K562 (cell line): ENCODE measurements around the gene GSTM5. TPM values are rescaled to one million over a fixed set of nuclear protein-coding genes. Genes with fewer than 3 reads are reported as not detected.

Experiments used
- DIDO1 ChIP-seq: fragments of 450-650 bp; IDR thresholded peaks from 2 replicates; pipeline ENCODE4 v1.6.1; 2016; ENCODE audit warnings: low read depth, missing biosample characterization, missing genetic modification characterization
- E2F6 ChIP-seq, 2 experiments: IDR thresholded peaks; 2 replicates each; pipeline ENCODE4 v1.6.1; 2011; ENCODE audit warnings: borderline replicate concordance in 1 of 2, control low read depth in 1 of 2, low read depth in 1 of 2, low read length in 1 of 2, mild to moderate bottlenecking in 1 of 2, mixed read lengths in 1 of 2, moderate library complexity in 1 of 2; ENCODE audit not compliant: insufficient read depth in 1 of 2, insufficient read length in 1 of 2, poor library complexity in 1 of 2, severe bottlenecking in 1 of 2; ENCODE audit errors: extremely low read depth in 1 of 2
- ETS1 ChIP-seq: conservative IDR thresholded peaks from 2 replicates; pipeline ENCODE4 v1.6.1; 2011; ENCODE audit warnings: low read depth, mild to moderate bottlenecking, low read length; ENCODE audit not compliant: control insufficient read depth
- TBP ChIP-seq: optimal IDR thresholded peaks from 2 replicates; pipeline ENCODE3; 2011; ENCODE audit warnings: low read depth, low read length, improper control_type of control experiment
- TCF7 ChIP-seq: sonication (generic); IDR thresholded peaks from 2 replicates; pipeline ENCODE4 v1.6.1; 2016; ENCODE audit warnings: antibody characterized with exemption, borderline replicate concordance
- ZNF696 ChIP-seq: fragments of 250-450 bp; sonication (Bioruptor Pico); conservative IDR thresholded peaks from 2 replicates; pipeline ENCODE4 v1.4.0; 2020; ENCODE audit warnings: mild to moderate bottlenecking, moderate library complexity
- polyA plus RNA-seq, 8 experiments: library from polyadenylated mRNA; depleted of rRNA in 4 of 8; stranded (reverse) in 5 of 8; unstranded in 3 of 8; fragments of >200 nt; fragmentation: Nextera tagmentation in 2 of 8; fragmentation: Illumina TruSeq in 1 of 8; extraction: Ambion mirVana in 2 of 8; extraction: Trizol in 1 of 8; gene quantifications; 2 replicates each; pipeline versions ENCODE4 v1.2.1 to v1.2.3, GENCODE V29; 2011 to 2014; ENCODE audit warnings: inconsistent platforms in 1 of 8, missing spikeins in 1 of 8
- total RNA-seq, 7 experiments: library from RNA; depleted of rRNA in 6 of 7; stranded (reverse); fragments of >200 nt in 6 of 7; fragmentation: Illumina TruSeq in 2 of 7; extraction: Trizol in 2 of 7; gene quantifications; 2 replicates each; pipeline versions ENCODE4 v1.2.1 to v1.2.3, GENCODE V29; 2011 to 2021; ENCODE audit warnings: low replicate concordance in 1 of 7
- TF ChIP-seq, protein P1 (sequence below): sonication (generic); formaldehyde crosslinking; IDR thresholded peaks from 2 replicates; pipeline ENCODE4 v1.8.0; 2022; ENCODE audit warnings: mild to moderate bottlenecking, missing genetic modification reagents
- TF ChIP-seq, protein P2 (sequence below): fragments of 450-650 bp; IDR thresholded peaks from 2 replicates; pipeline ENCODE4 v1.6.1; 2016; ENCODE audit warnings: mild to moderate bottlenecking, moderate library complexity
- TF ChIP-seq, protein P3 (sequence below): fragments of 200-800 bp; sonication (Bioruptor generic); IDR thresholded peaks from 2 replicates; pipeline ENCODE4 v1.6.1; 2017; ENCODE audit warnings: missing genetic modification characterization, missing compliant biosample characterization

GSTM5 gene
- total and polyA plus RNA-seq, 9 of the 15 experiments (the other 6 are each of a cell fraction or from before 2014, with no cell fraction given): not detected

GRCh38 chr1:109739738-109740614 is 27.9 kb downstream of the GSTM5 start (continued):
- TF ChIP-seq TCF7: no peak
- TF ChIP-seq, protein P1, sequence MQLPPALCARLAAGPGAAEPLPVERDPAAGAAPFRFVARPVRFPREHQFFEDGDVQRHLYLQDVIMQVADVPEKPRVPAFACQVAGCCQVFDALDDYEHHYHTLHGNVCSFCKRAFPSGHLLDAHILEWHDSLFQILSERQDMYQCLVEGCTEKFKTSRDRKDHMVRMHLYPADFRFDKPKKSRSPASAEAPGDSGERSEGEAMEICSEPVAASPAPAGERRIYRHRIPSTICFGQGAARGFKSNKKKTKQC (CRISPR knock-in tag): no peak
- TF ChIP-seq ETS1: no peak
- TF ChIP-seq, protein P2, sequence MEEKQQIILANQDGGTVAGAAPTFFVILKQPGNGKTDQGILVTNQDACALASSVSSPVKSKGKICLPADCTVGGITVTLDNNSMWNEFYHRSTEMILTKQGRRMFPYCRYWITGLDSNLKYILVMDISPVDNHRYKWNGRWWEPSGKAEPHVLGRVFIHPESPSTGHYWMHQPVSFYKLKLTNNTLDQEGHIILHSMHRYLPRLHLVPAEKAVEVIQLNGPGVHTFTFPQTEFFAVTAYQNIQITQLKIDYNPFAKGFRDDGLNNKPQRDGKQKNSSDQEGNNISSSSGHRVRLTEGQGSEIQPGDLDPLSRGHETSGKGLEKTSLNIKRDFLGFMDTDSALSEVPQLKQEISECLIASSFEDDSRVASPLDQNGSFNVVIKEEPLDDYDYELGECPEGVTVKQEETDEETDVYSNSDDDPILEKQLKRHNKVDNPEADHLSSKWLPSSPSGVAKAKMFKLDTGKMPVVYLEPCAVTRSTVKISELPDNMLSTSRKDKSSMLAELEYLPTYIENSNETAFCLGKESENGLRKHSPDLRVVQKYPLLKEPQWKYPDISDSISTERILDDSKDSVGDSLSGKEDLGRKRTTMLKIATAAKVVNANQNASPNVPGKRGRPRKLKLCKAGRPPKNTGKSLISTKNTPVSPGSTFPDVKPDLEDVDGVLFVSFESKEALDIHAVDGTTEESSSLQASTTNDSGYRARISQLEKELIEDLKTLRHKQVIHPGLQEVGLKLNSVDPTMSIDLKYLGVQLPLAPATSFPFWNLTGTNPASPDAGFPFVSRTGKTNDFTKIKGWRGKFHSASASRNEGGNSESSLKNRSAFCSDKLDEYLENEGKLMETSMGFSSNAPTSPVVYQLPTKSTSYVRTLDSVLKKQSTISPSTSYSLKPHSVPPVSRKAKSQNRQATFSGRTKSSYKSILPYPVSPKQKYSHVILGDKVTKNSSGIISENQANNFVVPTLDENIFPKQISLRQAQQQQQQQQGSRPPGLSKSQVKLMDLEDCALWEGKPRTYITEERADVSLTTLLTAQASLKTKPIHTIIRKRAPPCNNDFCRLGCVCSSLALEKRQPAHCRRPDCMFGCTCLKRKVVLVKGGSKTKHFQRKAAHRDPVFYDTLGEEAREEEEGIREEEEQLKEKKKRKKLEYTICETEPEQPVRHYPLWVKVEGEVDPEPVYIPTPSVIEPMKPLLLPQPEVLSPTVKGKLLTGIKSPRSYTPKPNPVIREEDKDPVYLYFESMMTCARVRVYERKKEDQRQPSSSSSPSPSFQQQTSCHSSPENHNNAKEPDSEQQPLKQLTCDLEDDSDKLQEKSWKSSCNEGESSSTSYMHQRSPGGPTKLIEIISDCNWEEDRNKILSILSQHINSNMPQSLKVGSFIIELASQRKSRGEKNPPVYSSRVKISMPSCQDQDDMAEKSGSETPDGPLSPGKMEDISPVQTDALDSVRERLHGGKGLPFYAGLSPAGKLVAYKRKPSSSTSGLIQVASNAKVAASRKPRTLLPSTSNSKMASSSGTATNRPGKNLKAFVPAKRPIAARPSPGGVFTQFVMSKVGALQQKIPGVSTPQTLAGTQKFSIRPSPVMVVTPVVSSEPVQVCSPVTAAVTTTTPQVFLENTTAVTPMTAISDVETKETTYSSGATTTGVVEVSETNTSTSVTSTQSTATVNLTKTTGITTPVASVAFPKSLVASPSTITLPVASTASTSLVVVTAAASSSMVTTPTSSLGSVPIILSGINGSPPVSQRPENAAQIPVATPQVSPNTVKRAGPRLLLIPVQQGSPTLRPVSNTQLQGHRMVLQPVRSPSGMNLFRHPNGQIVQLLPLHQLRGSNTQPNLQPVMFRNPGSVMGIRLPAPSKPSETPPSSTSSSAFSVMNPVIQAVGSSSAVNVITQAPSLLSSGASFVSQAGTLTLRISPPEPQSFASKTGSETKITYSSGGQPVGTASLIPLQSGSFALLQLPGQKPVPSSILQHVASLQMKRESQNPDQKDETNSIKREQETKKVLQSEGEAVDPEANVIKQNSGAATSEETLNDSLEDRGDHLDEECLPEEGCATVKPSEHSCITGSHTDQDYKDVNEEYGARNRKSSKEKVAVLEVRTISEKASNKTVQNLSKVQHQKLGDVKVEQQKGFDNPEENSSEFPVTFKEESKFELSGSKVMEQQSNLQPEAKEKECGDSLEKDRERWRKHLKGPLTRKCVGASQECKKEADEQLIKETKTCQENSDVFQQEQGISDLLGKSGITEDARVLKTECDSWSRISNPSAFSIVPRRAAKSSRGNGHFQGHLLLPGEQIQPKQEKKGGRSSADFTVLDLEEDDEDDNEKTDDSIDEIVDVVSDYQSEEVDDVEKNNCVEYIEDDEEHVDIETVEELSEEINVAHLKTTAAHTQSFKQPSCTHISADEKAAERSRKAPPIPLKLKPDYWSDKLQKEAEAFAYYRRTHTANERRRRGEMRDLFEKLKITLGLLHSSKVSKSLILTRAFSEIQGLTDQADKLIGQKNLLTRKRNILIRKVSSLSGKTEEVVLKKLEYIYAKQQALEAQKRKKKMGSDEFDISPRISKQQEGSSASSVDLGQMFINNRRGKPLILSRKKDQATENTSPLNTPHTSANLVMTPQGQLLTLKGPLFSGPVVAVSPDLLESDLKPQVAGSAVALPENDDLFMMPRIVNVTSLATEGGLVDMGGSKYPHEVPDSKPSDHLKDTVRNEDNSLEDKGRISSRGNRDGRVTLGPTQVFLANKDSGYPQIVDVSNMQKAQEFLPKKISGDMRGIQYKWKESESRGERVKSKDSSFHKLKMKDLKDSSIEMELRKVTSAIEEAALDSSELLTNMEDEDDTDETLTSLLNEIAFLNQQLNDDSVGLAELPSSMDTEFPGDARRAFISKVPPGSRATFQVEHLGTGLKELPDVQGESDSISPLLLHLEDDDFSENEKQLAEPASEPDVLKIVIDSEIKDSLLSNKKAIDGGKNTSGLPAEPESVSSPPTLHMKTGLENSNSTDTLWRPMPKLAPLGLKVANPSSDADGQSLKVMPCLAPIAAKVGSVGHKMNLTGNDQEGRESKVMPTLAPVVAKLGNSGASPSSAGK: peak; percentile 79
- TF ChIP-seq E2F6 (IDR thresholded peaks at IDR 0.05; ENCODE audit: borderline replicate concordance in 1 of 2, extremely low read depth in 1 of 2, insufficient read depth in 1 of 2, insufficient read length in 1 of 2, low read depth in 1 of 2, low read length in 1 of 2, poor library complexity in 1 of 2, severe bottlenecking in 1 of 2): peak; percentile 59 to 70
- TF ChIP-seq DIDO1 (tag): no peak
- TF ChIP-seq TBP: peak; percentile 94
- TF ChIP-seq ZNF696: no peak
- TF ChIP-seq, protein P3, sequence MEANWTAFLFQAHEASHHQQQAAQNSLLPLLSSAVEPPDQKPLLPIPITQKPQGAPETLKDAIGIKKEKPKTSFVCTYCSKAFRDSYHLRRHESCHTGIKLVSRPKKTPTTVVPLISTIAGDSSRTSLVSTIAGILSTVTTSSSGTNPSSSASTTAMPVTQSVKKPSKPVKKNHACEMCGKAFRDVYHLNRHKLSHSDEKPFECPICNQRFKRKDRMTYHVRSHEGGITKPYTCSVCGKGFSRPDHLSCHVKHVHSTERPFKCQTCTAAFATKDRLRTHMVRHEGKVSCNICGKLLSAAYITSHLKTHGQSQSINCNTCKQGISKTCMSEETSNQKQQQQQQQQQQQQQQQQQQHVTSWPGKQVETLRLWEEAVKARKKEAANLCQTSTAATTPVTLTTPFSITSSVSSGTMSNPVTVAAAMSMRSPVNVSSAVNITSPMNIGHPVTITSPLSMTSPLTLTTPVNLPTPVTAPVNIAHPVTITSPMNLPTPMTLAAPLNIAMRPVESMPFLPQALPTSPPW (CRISPR knock-in tag): peak; percentile 59; the same call in 1 of the 2 replicates
